HepG2 (cell line): ENCODE measurements around the gene DCC.

Experiments
- ESRRA ChIP-seq: sonication (generic); formaldehyde crosslinking; IDR thresholded peaks from 2 replicates; pipeline ENCODE4 v1.5.1; 2020; ENCODE audit warnings: mild to moderate bottlenecking, low read depth, missing genetic modification reagents
- HOMEZ ChIP-seq: IDR thresholded peaks from 2 replicates; pipeline ENCODE4 v1.6.1; 2016; ENCODE audit warnings: low read depth
- KAT7 ChIP-seq: IDR thresholded peaks from 2 replicates; pipeline ENCODE4 v1.6.1; 2018; ENCODE audit warnings: borderline replicate concordance, missing compliant biosample characterization
- ZNF670 ChIP-seq: sonication (generic); formaldehyde crosslinking; IDR thresholded peaks from 2 replicates; pipeline ENCODE4 v1.8.0; 2022; ENCODE audit warnings: mild to moderate bottlenecking, missing genetic modification reagents, borderline replicate concordance

- TF ChIP-seq HOMEZ (CRISPR knock-in tag) (no peak), ZNF670 (CRISPR knock-in tag) (no peak), ESRRA (CRISPR knock-in tag) (no peak), KAT7 (no peak)
Observed at GRCh38 chr18:52948868-52949444, 609.0 kb downstream of the DCC start.
